Lower lobe of right lung (tissue), 2 donors: Measurements from ENCODE around the gene SNAPC2. TPM values are rescaled to one million over a fixed set of nuclear protein-coding genes. Genes with fewer than 3 reads are reported as not detected.

Experiments
- ATAC-seq, 2 donors: fragments of 200-7000 bp; cut with Tn5 transposase; one replicate each; pipeline ENCODE4 v1.9.1; 2020 to 2022; ENCODE audit warnings: mild to moderate bottlenecking in 2 of 2, moderate library complexity in 2 of 2
- DNase-seq: peaks from one replicate; pipeline ENCODE4 v3.0.0-alpha.2; 2020
- H3K27ac ChIP-seq: fragments of 200-600 bp; one replicate; pipeline ENCODE4 v1.8.0; 2022
- H3K27me3 ChIP-seq: fragments of 200-600 bp; one replicate; pipeline ENCODE4 v1.8.0; 2022; ENCODE audit warnings: low read depth
- H3K36me3 ChIP-seq: fragments of 200-600 bp; one replicate; pipeline ENCODE4 v1.8.0; 2022; ENCODE audit warnings: mild to moderate bottlenecking
- H3K4me1 ChIP-seq: fragments of 200-600 bp; one replicate; pipeline ENCODE4 v1.8.0; 2022
- H3K4me3 ChIP-seq: fragments of 200-600 bp; one replicate; pipeline ENCODE4 v1.8.0; 2022; ENCODE audit warnings: mild to moderate bottlenecking
- H3K9me3 ChIP-seq: fragments of 200-600 bp; one replicate; pipeline ENCODE4 v1.8.0; 2022
- CTCF ChIP-seq: fragments of 200-600 bp; IDR thresholded peaks from one replicate; pipeline ENCODE4 v1.8.0; 2022; ENCODE audit warnings: antibody characterized with exemption, mild to moderate bottlenecking
- intact Hi-C: fragments of 100-400 bp; cut with DNase I; formaldehyde crosslinking; loops from one replicate; pipeline ENCODE4 v1.11.0; 2022
- total RNA-seq: library from RNA; stranded (reverse); fragmentation: NEBNext Ultra II Directional; extraction: Animal tissue kit (Norgen Biotek cat#: 25700); gene quantifications from one replicate; pipeline ENCODE4 v1.2.1, GENCODE V29; 2021
- donor health status: DM: no; HTN: yes; CAD: no; lungs with severe emphysema.

SNAPC2 gene
- total RNA-seq, 1 donor from 2014 or later, result 17.6 TPM

GRCh38 chr19:7908742-7909461 is 11.2 kb upstream of the SNAPC2 start:
- H3K36me3 ChIP-seq, result peaks cover 52% of the 10 kb centered on the region
- no peak for TF ChIP-seq CTCF
- DNase-seq, result no peak

GRCh38 chr19:7909471-7910067 is 10.6 kb upstream of the SNAPC2 start:
- peaks cover 3% of the 10 kb centered on the region for H3K27me3 ChIP-seq
- no peak overlapping the region for H3K4me3 ChIP-seq
- TF ChIP-seq CTCF, result no peak
- peak; percentile 40 for DNase-seq
- intact Hi-C loops, result no loop called here
- no peak overlapping the region for H3K27ac ChIP-seq
- H3K9me3 ChIP-seq, result no peaks in the 10 kb centered on the region
- no peak for ATAC-seq
- H3K4me1 ChIP-seq, result peaks cover 28% of the 10 kb centered on the region
- H3K36me3 ChIP-seq, result peaks cover 52% of the 10 kb centered on the region

More at GRCh38 chr19:7908742-7909461, 11.2 kb upstream of the SNAPC2 start:
- Histone ChIP-seq H3K4me1 (peaks cover 31% of the 10 kb centered on the region), H3K4me3 (no peak overlapping the region), H3K27ac (no peak overlapping the region), H3K9me3 (no peaks in the 10 kb centered on the region), H3K27me3 (no peaks in the 10 kb centered on the region)
- no peak for ATAC-seq
- intact Hi-C loops, result no loop called here

GRCh38 chr19:7910321-7911161 is 9.6 kb upstream of the SNAPC2 start:
- Histone ChIP-seq H3K9me3 (no peaks in the 10 kb centered on the region), H3K4me1 (peaks cover 21% of the 10 kb centered on the region), H3K36me3 (peaks cover 52% of the 10 kb centered on the region), H3K4me3 (no peak overlapping the region), H3K27me3 (peaks cover 12% of the 10 kb centered on the region), H3K27ac (no peak overlapping the region)
- TF ChIP-seq CTCF, result no peak
- ATAC-seq, result no peak
- intact Hi-C loops, result no loop called here
- DNase-seq, result peak; percentile 46

- H3K27me3 ChIP-seq, result peaks cover 23% of the 10 kb centered on the region
- peak; percentile 44 for DNase-seq
Measured at GRCh38 chr19:7911508-7912143, 8.5 kb upstream of the SNAPC2 start.

More at GRCh38 chr19:7911508-7912143, 8.5 kb upstream of the SNAPC2 start:
- ATAC-seq, result no peak
- Histone ChIP-seq H3K27ac (no peak overlapping the region), H3K4me1 (peaks cover 21% of the 10 kb centered on the region), H3K36me3 (peaks cover 43% of the 10 kb centered on the region), H3K4me3 (no peak overlapping the region), H3K9me3 (no peaks in the 10 kb centered on the region)
- TF ChIP-seq CTCF, result no peak
- intact Hi-C loops, result no loop called here
